NOMO-1 treated with dmso at 0.1 percent for 144 hours (cell line): ENCODE measurements around the gene KRT222.

Source experiments
- DNase-seq: peaks from one replicate; lab custom pipeline; 2025; ENCODE audit not compliant: unreplicated experiment; lab: John Stamatoyannopoulos, UW

Gene KRT222

DNA sequence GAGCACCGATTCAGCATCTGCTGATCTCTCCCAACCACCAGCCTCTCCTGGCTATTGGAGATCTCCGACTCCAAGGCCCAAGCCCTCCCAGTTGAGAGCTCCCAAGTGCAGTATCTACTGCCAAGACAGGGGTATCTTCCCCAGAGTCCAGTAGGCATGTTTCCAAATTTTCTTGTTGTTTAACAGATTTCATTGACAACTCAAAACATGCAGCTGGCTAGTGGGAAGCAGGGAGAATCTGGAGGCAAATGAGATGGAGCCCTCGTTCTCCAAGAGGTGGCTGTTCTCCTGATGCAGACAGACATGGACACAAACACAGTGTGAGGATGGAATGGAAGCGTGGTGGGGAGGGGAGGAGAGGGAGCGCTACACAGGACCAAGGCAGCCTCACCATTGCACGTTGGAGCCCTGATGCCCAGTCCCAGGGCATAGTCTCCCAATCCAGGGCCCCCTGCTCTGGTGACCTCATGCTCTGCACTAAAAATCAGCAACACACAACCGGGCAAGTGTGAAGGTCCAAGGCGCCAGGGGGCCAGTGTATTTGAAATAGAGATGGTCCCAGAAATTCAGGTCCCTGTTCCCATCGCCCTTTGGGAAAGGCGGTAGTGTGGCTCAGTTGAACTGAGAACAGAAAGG, 49.0 kb downstream of the KRT222 start:
- no peak for DNase-seq

DNA sequence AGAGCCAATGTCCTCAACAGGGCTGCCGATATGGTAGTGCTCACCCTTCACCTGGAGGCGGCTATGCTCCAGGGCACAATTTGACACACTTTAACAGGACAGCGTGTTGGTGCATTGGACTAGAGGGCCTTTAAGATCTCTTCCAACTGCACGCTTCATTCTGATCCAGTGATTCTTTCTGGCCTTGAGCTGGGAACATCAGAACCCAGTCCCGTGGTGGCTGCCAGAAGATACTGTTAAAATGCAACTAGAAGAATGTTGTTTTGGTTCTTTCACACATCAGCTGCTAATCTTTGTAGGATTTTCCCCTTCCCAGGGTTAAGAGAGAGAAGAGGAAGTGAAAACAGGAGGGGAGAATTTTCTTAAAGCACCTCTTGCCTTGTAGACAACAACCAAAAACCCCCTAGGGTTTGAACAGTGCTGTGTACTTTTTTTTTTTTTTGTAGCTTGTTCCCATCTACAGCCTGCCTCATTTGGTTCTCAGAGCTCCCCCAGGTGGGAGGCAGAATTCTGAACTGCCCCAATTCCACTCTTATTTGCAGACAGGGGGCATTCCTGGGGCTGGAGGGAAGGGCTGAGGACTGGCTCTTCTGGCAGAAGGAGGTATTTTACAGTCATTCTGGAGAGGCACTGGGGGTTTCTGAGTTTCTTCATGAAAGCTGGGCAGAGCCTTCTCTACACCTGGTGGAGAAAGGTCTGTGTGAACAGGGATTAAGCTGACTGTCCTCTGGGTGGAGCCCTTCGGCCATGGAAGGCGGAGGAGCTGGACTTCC, 49.7 kb downstream of the KRT222 start:
- DNase-seq = peak; percentile 30

DNA sequence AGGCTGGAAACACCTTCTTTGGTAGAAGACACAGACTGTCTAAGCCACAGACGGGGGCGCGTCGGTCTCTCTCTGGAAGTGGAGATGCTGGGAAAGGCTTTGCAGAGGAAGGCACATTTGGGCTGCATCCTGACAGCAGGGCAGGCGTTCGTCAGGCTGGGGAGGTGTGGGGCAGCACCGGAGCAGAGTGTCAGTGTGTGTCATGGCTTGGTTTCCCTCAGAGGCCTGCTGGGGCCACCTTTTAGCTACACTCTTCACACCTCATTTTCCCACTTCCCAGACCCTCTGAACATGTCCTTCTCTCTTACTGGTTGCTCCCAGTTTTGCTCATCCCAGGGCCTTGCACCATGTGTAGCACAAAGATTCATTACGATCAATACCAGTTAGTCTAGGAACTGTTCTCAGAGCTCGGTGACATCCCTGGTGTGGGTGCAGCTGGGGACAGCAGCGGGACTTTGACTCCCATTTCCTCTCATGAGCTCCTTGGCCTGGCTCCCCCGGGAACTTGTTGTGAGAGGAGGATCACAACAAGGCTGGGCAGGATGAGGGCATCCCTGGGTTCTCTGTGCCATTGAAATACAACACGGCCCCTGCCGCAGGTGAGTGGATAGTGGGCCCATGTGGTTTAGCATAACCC, 50.4 kb downstream of the KRT222 start:
- no peak for DNase-seq

- no peak for DNase-seq
These were observed 51.4 kb downstream of the KRT222 start for GRCh38 chr17:40613467-40614154.

GRCh38 chr17:40612599-40613244, 52.3 kb downstream of the KRT222 start:
- DNase-seq = no peak

DNA sequence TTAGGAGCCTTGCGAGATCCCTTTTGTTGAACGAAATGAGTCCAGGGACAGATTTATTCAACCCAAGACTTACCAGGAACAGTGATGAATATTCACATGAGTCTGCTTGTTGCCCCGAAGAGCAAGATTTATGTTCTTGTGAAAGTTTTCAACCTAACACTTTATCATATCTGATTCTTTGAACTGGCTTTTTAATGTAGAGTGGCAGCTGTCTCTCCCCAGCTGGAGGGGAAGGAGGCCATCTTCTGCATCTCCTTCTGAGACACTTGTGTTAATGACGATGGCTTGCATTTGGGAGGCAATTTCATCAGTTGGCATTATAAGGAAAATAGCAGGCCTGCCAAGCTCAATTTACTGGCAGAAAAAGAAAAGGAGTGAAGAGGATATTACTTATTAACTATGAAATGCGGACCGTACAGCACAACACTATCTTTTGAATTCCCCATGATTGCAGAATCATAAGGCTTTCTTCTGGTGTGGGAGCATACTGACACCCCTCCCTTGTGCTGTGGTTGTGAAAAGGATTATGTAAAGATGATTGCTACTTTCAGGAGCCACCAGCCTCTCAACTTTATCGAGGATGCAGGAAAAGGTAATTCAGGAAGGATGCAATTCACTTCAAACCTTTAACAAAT, 53.0 kb downstream of the KRT222 start:
- DNase-seq = no peak

- DNase-seq = no peak
These were observed 54.6 kb downstream of the KRT222 start for GRCh38 chr17:40610359-40610758.

- no peak for DNase-seq
These were observed 56.9 kb downstream of the KRT222 start for GRCh38 chr17:40608061-40608581.

DNA sequence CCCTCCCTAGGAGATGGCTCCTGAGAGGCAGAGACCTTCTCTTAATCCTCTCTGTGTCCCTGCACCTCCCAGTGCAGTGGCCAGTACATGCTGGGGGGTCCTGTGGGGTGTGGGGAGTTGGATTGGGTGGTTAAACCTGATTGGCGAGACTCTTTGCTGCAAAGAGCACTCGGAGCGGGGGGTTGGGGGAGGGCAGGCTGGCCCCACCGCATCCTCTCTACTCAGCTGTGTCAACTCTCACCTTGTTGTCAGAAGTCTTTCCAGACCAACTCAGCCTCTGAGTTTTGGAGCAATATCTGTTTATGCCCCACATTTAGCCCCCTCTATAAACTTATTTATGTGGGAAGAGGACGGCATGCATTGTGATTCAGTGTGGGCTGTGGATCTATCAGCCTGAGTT, 57.3 kb downstream of the KRT222 start:
- no peak for DNase-seq

DNA sequence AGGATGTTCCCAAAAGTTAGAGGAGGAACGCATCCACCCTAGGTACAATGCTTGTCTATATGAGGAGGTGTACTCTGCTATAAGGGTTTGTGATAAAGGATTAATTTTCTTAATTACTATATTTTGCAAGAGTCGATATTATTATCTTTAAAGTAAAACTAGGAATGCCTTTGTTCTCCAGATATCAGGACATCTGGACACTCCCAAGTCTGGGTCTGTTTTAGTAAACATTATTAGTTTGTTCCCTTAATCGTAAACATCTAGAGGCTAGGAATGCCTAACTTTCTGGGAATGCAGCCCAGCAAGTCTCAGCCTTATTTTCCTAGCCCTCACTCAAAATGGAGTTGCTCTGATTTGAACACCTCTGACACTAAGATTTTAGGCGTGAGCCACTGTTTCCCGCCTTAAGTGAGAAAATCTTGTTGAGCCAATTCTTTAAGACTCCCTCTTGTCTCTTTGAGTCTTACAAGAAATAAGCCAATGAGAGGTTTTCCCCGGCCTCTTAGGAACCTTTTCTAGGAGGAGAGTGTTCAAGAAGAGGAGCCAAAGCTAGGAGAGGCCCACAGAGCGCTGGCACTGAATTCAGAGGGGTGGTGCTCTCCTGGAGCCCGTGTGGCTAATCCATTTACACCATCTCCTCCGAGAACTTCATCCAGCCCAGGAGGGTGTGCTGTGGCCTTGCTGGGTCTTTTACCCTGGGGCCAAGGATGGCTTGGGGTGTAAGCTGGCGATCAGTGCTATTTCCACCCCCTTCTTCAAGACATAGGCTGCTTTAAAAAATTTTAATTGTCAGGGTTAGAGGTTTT, 58.2 kb downstream of the KRT222 start:
- DNase-seq = no peak

DNA sequence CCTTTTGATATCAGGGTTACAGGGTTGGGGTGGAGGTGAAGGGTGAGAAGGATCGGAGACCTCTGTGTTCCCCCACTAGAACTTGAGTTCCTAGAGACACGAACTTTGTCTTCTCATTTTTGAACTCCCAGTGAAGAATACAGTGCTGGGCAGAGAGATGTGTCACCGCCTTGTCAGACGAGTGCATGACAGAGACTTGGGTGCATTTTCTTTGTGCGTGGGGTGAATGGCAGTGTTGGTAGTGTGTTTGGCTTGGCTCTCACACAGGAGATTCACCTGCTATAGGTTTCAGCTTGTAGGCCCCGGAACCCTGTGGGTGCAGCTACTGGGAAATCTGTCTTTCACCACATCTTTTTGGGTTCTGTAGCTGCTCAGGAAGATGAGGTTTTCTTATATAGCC, 59.7 kb downstream of the KRT222 start:
- no peak for DNase-seq
